Duodenal mucosa (tissue), 2 donors: Measurements from ENCODE around the gene UGT1A4.
A peak's percentile ranks its signal among the peaks of the same experiment; 100 is the strongest.
"Not testable (repeated sequence)": the region's sequence is repeated elsewhere in the genome, so short reads cannot be mapped to it uniquely, and the experiment has no call there.

ENCODE experiments used
- H3K27ac ChIP-seq: one replicate; pipeline ENCODE4 v1.7.0; 2013; ENCODE audit warnings: low read depth, low read length
- H3K27me3 ChIP-seq, 2 donors: one replicate each; pipeline ENCODE4 v1.7.0; 2013; ENCODE audit warnings: low read length in 2 of 2, control low read depth in 1 of 2; ENCODE audit not compliant: insufficient read depth in 2 of 2, control insufficient read depth in 1 of 2
- H3K36me3 ChIP-seq, 2 donors: one replicate each; pipeline ENCODE4 v1.7.0; 2013; ENCODE audit warnings: low read length in 2 of 2, control low read depth in 1 of 2; ENCODE audit not compliant: insufficient read depth in 2 of 2, control insufficient read depth in 1 of 2
- H3K4me1 ChIP-seq, 2 donors: one replicate each; pipeline ENCODE4 v1.7.0; 2013; ENCODE audit warnings: low read length in 2 of 2, control low read depth in 1 of 2; ENCODE audit not compliant: insufficient read depth in 2 of 2, control insufficient read depth in 1 of 2
- H3K4me3 ChIP-seq, 2 donors: one replicate each; pipeline ENCODE4 v1.7.0; 2013; ENCODE audit warnings: low read length in 2 of 2, low read depth in 1 of 2
- H3K9ac ChIP-seq, 2 donors: one replicate each; pipeline ENCODE4 v1.7.0; 2013; ENCODE audit warnings: low read length in 2 of 2, low read depth in 1 of 2
- H3K9me3 ChIP-seq, 2 donors: one replicate each; pipeline ENCODE4 v1.7.0; 2013; ENCODE audit warnings: low read length in 2 of 2, control low read depth in 1 of 2; ENCODE audit not compliant: control insufficient read depth in 1 of 2

UGT1A4 gene

GRCh38 chr2:233746475-233747282, 28.1 kb downstream of the UGT1A4 start:
- H3K27me3 ChIP-seq: no peaks in the 10 kb centered on the region
- peaks cover 5 to 11% of the 10 kb centered on the region in 2 donors for H3K4me1 ChIP-seq
- no peak overlapping the region for H3K9ac ChIP-seq
- no peak overlapping the region for H3K27ac ChIP-seq
- peaks cover 9 to 11% of the 10 kb centered on the region in 2 donors for H3K9me3 ChIP-seq
- H3K36me3 ChIP-seq: no peaks in the 10 kb centered on the region
- H3K4me3 ChIP-seq: no peak overlapping the region

GRCh38 chr2:233747283-233747544, 28.7 kb downstream of the UGT1A4 start:
- Histone ChIP-seq H3K36me3 (no peaks in the 10 kb centered on the region), H3K4me1 (peaks cover 5 to 11% of the 10 kb centered on the region in 2 donors), H3K9ac (no peak overlapping the region), H3K27me3 (no peaks in the 10 kb centered on the region), H3K9me3 (peaks cover 9 to 11% of the 10 kb centered on the region in 2 donors), H3K27ac (no peak overlapping the region), H3K4me3 (no peak overlapping the region)

GRCh38 chr2:233750689-233751088, 32.2 kb downstream of the UGT1A4 start:
- not testable (repeated sequence) for H3K36me3 ChIP-seq, H3K4me3 ChIP-seq, H3K9ac ChIP-seq, H3K27ac ChIP-seq, H3K27me3 ChIP-seq, H3K4me1 ChIP-seq
- peaks cover 9 to 11% of the 10 kb centered on the region in 2 donors for H3K9me3 ChIP-seq

- H3K4me1 ChIP-seq, H3K9ac ChIP-seq: not testable (repeated sequence)
These were observed 32.9 kb downstream of the UGT1A4 start for GRCh38 chr2:233751212-233752009.

GRCh38 chr2:233754872-233755611, 36.5 kb downstream of the UGT1A4 start:
- no peaks in the 10 kb centered on the region for H3K27me3 ChIP-seq
- H3K27ac ChIP-seq: no peak overlapping the region
- no peak overlapping the region for H3K9ac ChIP-seq
- H3K4me1 ChIP-seq: peaks cover 19 to 28% of the 10 kb centered on the region in 2 donors
- no peaks in the 10 kb centered on the region for H3K36me3 ChIP-seq
- H3K9me3 ChIP-seq: peaks cover 9 to 11% of the 10 kb centered on the region in 2 donors
- H3K4me3 ChIP-seq: no peak overlapping the region

More at GRCh38 chr2:233751212-233752009, 32.9 kb downstream of the UGT1A4 start:
- peaks cover 9 to 11% of the 10 kb centered on the region in 2 donors for H3K9me3 ChIP-seq
- not testable (repeated sequence) for H3K4me3 ChIP-seq, H3K36me3 ChIP-seq, H3K27me3 ChIP-seq, H3K27ac ChIP-seq

- Histone ChIP-seq H3K27ac (no peak overlapping the region), H3K27me3 (no peaks in the 10 kb centered on the region), H3K4me1 (peaks cover 28 to 41% of the 10 kb centered on the region in 2 donors), H3K9me3 (no peaks in the 10 kb centered on the region), H3K36me3 (no peaks in the 10 kb centered on the region), H3K9ac (no peak overlapping the region), H3K4me3 (no peak overlapping the region)
These were observed 38.0 kb downstream of the UGT1A4 start for GRCh38 chr2:233756429-233757081.

- H3K9me3 ChIP-seq: no peaks in the 10 kb centered on the region
- no peaks in the 10 kb centered on the region for H3K36me3 ChIP-seq
- H3K9ac ChIP-seq: peak overlapping the region in 1 of 2 donors; percentile 21
- no peak overlapping the region for H3K27ac ChIP-seq
- H3K4me3 ChIP-seq: peak overlapping the region in 1 of 2 donors; percentile 15
- no peaks in the 10 kb centered on the region for H3K27me3 ChIP-seq
- peaks cover 28 to 41% of the 10 kb centered on the region in 2 donors for H3K4me1 ChIP-seq
These were observed 39.6 kb downstream of the UGT1A4 start for GRCh38 chr2:233758141-233758540.

- no peak overlapping the region for H3K27ac ChIP-seq
- H3K27me3 ChIP-seq: no peaks in the 10 kb centered on the region
- H3K36me3 ChIP-seq: no peaks in the 10 kb centered on the region
- no peak overlapping the region for H3K9ac ChIP-seq
- no peaks in the 10 kb centered on the region for H3K9me3 ChIP-seq
- H3K4me1 ChIP-seq: peaks cover 28 to 44% of the 10 kb centered on the region in 2 donors
- peak overlapping the region; percentile 15 to 19 for H3K4me3 ChIP-seq
These were observed 40.3 kb downstream of the UGT1A4 start for GRCh38 chr2:233758849-233759248.

- Histone ChIP-seq H3K9ac (peak within 1 kb of the TSS in 1 of 2 donors; percentile 49), H3K9me3 (no peaks in the 10 kb centered on the region), H3K4me1 (peaks cover 34 to 55% of the 10 kb centered on the region in 2 donors), H3K4me3 (peak within 1 kb of the TSS; percentile 51), H3K27ac (peak within 1 kb of the TSS; percentile 54), H3K36me3 (no peaks in the 10 kb centered on the region), H3K27me3 (no peaks in the 10 kb centered on the region)
These were observed 41.5 kb downstream of the UGT1A4 start, which contains the start of gene UGT1A1 for GRCh38 chr2:233760043-233760442. Gene UGT1A1 (plus strand): TSS chr2:233760270. CDS start chr2:233760288, 18 bp downstream.
